ENCODE results near the gene JPH4. TPM values are rescaled to one million over a fixed set of nuclear protein-coding genes. Genes with fewer than 3 reads are reported as not detected.

Gene JPH4
- total RNA-seq, 2 donors from 2014 or later: not detected

GRCh38 chr14:23561873-23562821 is 16.4 kb downstream of the JPH4 start:
- Mint-ChIP-seq H3K36me3 (peaks cover 2 to 20% of the 10 kb centered on the region in 2 donors), H3K27ac (peak overlapping the region; percentile 60 to 97), H3K9me3 (no peaks in the 10 kb centered on the region)
- DNase-seq (ENCODE audit: low spot score in 2 of 2) (no peak), ATAC-seq (no peak)

- Mint-ChIP-seq H3K36me3 (peaks cover 0 to 23% of the 10 kb centered on the region in 2 donors), H3K27ac (peak overlapping the region; percentile 79 to 97), H3K9me3 (no peaks in the 10 kb centered on the region)
- DNase-seq (ENCODE audit: low spot score in 2 of 2): no peak
- ATAC-seq: no peak
Observed at GRCh38 chr14:23561259-23561658, 17.3 kb downstream of the JPH4 start.

- DNase-seq (ENCODE audit: low spot score in 2 of 2): no peak
- Mint-ChIP-seq H3K27ac (peak overlapping the region; percentile 86 to 97), H3K9me3 (no peaks in the 10 kb centered on the region), H3K36me3 (peaks cover 0 to 26% of the 10 kb centered on the region in 2 donors)
- ATAC-seq: peak in 1 of 2 donors; percentile 11
Observed at GRCh38 chr14:23559926-23560520, 18.6 kb downstream of the JPH4 start.

DNA sequence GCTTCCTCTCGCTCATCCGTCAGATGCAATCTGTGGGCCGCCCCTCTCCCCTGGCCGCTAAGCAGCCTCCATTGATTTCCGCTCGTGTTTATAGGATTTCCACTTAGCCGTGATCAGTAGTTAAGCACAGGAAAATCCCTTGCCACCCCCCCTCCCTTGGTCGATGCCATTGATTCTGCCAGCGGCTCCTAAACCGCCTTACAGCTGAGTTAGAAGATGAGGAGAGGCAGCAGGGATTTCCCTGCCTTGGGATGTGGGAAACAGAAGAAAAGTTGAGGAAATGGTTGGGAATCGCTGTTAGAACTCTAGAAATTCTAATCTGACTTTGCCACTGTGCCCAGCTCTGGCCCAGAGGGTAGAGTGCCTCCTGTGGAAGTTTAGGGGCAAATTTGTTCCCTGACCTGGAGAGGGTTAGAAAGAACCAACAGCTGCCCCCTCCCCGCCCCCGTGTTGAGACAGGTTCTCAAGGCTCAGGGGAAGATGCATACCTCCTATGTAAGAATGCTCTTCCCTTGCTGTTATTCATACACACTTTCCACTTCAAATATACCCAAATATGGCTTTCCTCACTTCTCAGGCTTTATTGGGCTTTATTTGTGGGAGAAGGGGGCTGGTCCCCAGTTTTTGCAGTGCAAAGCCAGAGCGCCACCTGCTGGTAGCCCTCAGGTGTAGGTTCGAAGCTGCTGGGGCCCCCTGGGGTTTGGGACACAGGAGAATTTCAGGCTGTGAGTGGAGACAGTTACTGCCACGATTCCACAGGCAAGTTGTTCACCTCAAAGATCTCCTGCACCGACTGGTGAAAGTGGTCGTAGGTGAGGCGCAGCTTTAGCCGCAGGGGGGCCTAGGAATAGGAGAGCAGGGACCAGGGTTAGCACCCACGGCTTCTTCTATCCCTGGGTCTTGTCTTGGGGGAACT is 19.3 kb downstream of the JPH4 start:
- Mint-ChIP-seq H3K36me3 (peaks cover 0 to 20% of the 10 kb centered on the region in 2 donors), H3K9me3 (no peaks in the 10 kb centered on the region), H3K27ac (peak overlapping the region; percentile 44 to 97)
- DNase-seq (ENCODE audit: low spot score in 2 of 2) (peak in 1 of 2 donors; percentile 78), ATAC-seq (no peak)

- ATAC-seq (no peak), DNase-seq (ENCODE audit: low spot score in 2 of 2) (no peak)
- H3K27ac Mint-ChIP-seq: peak overlapping the region; percentile 55 to 97
- peaks cover 0 to 20% of the 10 kb centered on the region in 2 donors for H3K36me3 Mint-ChIP-seq
- no peaks in the 10 kb centered on the region for H3K9me3 Mint-ChIP-seq
Observed at GRCh38 chr14:23558346-23559009, 20.1 kb downstream of the JPH4 start.

GRCh38 chr14:23557946-23558345 is 20.6 kb downstream of the JPH4 start:
- Mint-ChIP-seq H3K36me3 (peaks cover 0 to 20% of the 10 kb centered on the region in 2 donors), H3K27ac (peak overlapping the region; percentile 81 to 97), H3K9me3 (no peaks in the 10 kb centered on the region)
- DNase-seq (ENCODE audit: low spot score in 2 of 2): no peak
- ATAC-seq: no peak

- Mint-ChIP-seq H3K27ac (peak overlapping the region; percentile 81 to 97), H3K9me3 (no peaks in the 10 kb centered on the region), H3K36me3 (peaks cover 0 to 20% of the 10 kb centered on the region in 2 donors)
- no peak for ATAC-seq
- no peak for DNase-seq (ENCODE audit: low spot score in 2 of 2)
Observed at GRCh38 chr14:23557521-23557920, 21.1 kb downstream of the JPH4 start.

- ATAC-seq (no peak), DNase-seq (ENCODE audit: low spot score in 2 of 2) (no peak)
- no peaks in the 10 kb centered on the region for H3K9me3 Mint-ChIP-seq
- H3K36me3 Mint-ChIP-seq: peaks cover 0 to 20% of the 10 kb centered on the region in 2 donors
- H3K27ac Mint-ChIP-seq: peak overlapping the region; percentile 97 to 99
Observed at GRCh38 chr14:23556700-23557440, 21.7 kb downstream of the JPH4 start.

- DNase-seq (ENCODE audit: low spot score in 2 of 2) (peak; percentile 86 to 90), ATAC-seq (peak; percentile 78 to 89)
- Mint-ChIP-seq H3K27ac (peak within 1 kb of the TSS; percentile 97 to 99), H3K9me3 (no peaks in the 10 kb centered on the region), H3K36me3 (peaks cover 0 to 20% of the 10 kb centered on the region in 2 donors)
Observed at GRCh38 chr14:23555882-23556699, 22.5 kb downstream of the JPH4 start, which contains the start of gene THTPA. Gene THTPA (plus strand): TSS chr14:23556271. CDS start chr14:23556758, 487 bp downstream.

GRCh38 chr14:23555533-23555881 is 23.1 kb downstream of the JPH4 start:
- H3K27ac Mint-ChIP-seq: peak overlapping the region; percentile 97
- DNase-seq (ENCODE audit: low spot score in 2 of 2): no peak
- H3K36me3 Mint-ChIP-seq: peaks cover 0 to 18% of the 10 kb centered on the region in 2 donors

GRCh38 chr14:23551266-23552028 is 27.1 kb downstream of the JPH4 start, which contains the start of gene ZFHX2:
Gene ZFHX2 (minus strand): TSS chr14:23551765. CDS start chr14:23535325, 16,440 bp downstream.
- peak; percentile 80 to 82 for DNase-seq (ENCODE audit: low spot score in 2 of 2)
- H3K36me3 Mint-ChIP-seq: peaks cover 0 to 6% of the 10 kb centered on the region in 2 donors
- H3K27ac Mint-ChIP-seq: peak within 1 kb of the TSS; percentile 82 to 92
- ATAC-seq: peak; percentile 79 to 82
- no peaks in the 10 kb centered on the region for H3K9me3 Mint-ChIP-seq

More at GRCh38 chr14:23555533-23555881, 23.1 kb downstream of the JPH4 start:
- no peak for ATAC-seq
- no peaks in the 10 kb centered on the region for H3K9me3 Mint-ChIP-seq

DNA sequence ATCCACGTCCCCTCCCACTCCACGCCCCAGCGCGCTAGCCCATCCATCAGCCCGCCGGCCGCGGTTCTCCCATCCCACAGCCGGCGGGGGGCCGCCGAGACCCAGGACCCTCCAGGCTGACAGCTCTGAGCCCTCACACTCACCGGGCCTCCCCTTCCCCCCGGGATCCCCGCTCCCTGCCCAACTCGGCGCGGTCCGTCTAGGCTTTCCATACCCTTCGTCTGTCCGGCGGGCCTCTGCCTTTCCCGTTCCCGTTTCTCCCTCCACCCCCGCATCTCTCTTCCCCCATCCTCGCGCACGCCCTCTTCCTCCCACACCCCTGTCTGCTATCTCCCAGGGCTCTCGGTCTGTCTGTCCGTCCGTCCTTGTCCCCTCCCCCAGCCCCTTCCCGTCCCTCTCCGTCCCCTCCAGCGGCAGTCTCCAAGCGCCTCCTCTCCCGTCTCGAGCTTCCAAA is 27.8 kb downstream of the JPH4 start:
- Mint-ChIP-seq H3K9me3 (no peaks in the 10 kb centered on the region), H3K36me3 (no peaks in the 10 kb centered on the region), H3K27ac (no peak overlapping the region)
- no peak for ATAC-seq
- DNase-seq (ENCODE audit: low spot score in 2 of 2): no peak

DNA sequence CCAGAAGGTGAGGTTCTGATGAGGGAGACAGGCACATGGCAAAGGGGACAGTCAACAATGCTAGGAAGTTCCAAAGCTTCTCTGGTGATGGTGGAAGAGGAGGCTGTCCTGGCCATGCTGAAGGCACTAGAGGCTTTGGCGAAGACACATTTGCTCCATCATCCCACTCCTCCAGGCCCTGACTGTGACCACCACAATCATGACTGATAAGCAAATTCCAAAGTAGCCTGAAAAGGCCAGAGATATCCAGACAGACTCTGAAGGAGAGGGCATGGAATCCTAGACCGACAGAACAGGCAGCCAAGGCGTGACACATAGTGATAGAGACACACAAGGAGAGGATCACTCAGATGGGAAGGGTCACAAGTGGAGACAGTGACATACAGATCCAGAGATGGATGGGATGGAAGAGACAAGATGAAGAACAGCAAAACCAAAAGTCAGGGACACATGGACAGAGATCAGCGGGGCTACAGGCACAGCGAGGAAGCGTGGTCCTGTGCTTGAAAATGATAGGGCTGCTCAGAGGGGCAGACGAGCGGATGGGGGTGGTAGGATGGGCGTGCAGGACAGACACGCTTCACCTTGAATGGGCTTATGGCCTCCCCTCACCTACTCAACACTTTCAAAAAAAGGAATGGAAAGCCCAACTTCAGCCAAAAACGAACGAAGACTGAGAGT is 28.3 kb downstream of the JPH4 start:
- H3K36me3 Mint-ChIP-seq: no peaks in the 10 kb centered on the region
- DNase-seq (ENCODE audit: low spot score in 2 of 2) (no peak), ATAC-seq (no peak)
- no peaks in the 10 kb centered on the region for H3K9me3 Mint-ChIP-seq
- no peak overlapping the region for H3K27ac Mint-ChIP-seq
